CD4-positive, alpha-beta T cell treated with Interleukin-21 for 1 hour (primary cell): Measurements from ENCODE around the gene CCDC66.

Source experiments
- DNase-seq: peaks from one replicate; pipeline ENCODE4 v3.0.0-alpha.2; 2020

CCDC66 gene

GRCh38 chr3:56624725-56625124 lies 67.8 kb downstream of the CCDC66 start:
- no peak for DNase-seq

- no peak for DNase-seq
Measured at GRCh38 chr3:56629047-56629446, 72.1 kb downstream of the CCDC66 start.

- DNase-seq, result no peak
Measured at GRCh38 chr3:56629451-56629850, 72.5 kb downstream of the CCDC66 start.

- DNase-seq, result no peak
Measured at GRCh38 chr3:56630966-56631365, 74.0 kb downstream of the CCDC66 start.

- DNase-seq, result no peak
Measured at GRCh38 chr3:56633181-56633580, 76.2 kb downstream of the CCDC66 start.

GRCh38 chr3:56633602-56634535 lies 76.9 kb downstream of the CCDC66 start:
- no peak for DNase-seq

GRCh38 chr3:56645407-56645806 lies 88.4 kb downstream of the CCDC66 start:
- no peak for DNase-seq

GRCh38 chr3:56654460-56654859 lies 97.5 kb downstream of the CCDC66 start:
- no peak for DNase-seq

- no peak for DNase-seq
Measured at GRCh38 chr3:56655709-56656108, 98.7 kb downstream of the CCDC66 start.

GRCh38 chr3:56664823-56665222 lies 107.8 kb downstream of the CCDC66 start:
- DNase-seq, result no peak

GRCh38 chr3:56667973-56668579 lies 111.1 kb downstream of the CCDC66 start:
- DNase-seq, result no peak
